ENCODE measurements around the gene ROR1. TPM values are rescaled to one million over a fixed set of nuclear protein-coding genes. Genes with fewer than 3 reads are reported as not detected.

Gene ROR1
- total RNA-seq, 2 experiments from 2014 or later: not detected

DNA sequence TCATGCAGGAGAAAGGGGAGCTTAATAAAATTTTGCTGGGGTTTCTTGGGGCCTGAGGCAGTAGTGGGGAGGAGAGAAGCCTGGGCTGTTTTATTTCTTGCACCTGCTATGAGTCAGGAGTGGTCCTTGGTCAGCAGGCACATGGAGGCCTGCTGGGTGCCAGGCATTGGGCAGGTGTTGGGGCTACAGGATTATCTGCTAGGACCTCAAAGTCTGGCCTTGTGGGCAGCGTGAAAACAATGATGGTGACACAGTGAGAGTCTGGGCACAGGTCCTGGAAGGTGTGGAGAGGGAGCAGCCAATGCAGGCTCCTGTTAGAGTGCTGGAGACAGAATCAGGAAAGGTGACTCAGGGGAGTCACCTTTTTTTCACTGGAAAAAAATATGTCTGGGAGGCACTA lies 17.2 kb downstream of the ROR1 start:
- no peak overlapping the region for H3K27ac Mint-ChIP-seq
- no peak overlapping the region for H3K4me3 Mint-ChIP-seq
- H3K36me3 Mint-ChIP-seq (ENCODE audit: low read depth): no peaks in the 10 kb centered on the region
- intact Hi-C loops (cut with micrococcal nuclease): no loop called here
- DNase-seq (no peak), ATAC-seq (no peak)
- H3K9me3 Mint-ChIP-seq: no peaks in the 10 kb centered on the region
- POLR2A ChIA-PET: no interaction called here
- H3K27me3 Mint-ChIP-seq: no peaks in the 10 kb centered on the region
- H3K4me1 Mint-ChIP-seq (ENCODE audit: low read depth): no peaks in the 10 kb centered on the region
- CTCF ChIA-PET: no interaction called here
- no peak for TF ChIP-seq CTCF (IDR thresholded peaks at IDR 0.05)

DNA sequence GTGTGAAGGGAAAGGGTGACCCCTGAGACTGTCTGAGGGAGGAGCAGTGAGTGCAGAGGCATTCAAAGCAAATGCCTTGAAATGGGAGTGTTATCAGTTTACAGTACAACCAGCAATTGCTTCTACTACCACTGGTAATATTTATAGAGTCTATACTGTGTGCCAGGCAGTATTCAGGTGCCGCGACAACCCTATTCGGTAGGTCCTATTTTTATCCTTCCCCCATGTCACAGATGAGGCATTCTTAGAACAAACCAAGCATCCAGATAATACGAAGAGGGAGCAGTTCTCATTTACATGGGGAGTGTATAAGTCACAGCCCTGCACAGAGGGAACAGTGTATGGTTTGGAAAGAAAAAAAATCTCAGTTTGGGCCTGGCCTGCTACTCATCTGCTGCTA lies 18.3 kb downstream of the ROR1 start:
- H3K4me3 Mint-ChIP-seq: no peak overlapping the region
- no peaks in the 10 kb centered on the region for H3K36me3 Mint-ChIP-seq (ENCODE audit: low read depth)
- TF ChIP-seq CTCF (IDR thresholded peaks at IDR 0.05): no peak
- DNase-seq (no peak), ATAC-seq (no peak)
- no peaks in the 10 kb centered on the region for H3K9me3 Mint-ChIP-seq
- no peaks in the 10 kb centered on the region for H3K4me1 Mint-ChIP-seq (ENCODE audit: low read depth)
- H3K27ac Mint-ChIP-seq: no peak overlapping the region
- CTCF ChIA-PET: no interaction called here
- intact Hi-C loops (cut with micrococcal nuclease): no loop called here
- no peaks in the 10 kb centered on the region for H3K27me3 Mint-ChIP-seq
- POLR2A ChIA-PET: no interaction called here

DNA sequence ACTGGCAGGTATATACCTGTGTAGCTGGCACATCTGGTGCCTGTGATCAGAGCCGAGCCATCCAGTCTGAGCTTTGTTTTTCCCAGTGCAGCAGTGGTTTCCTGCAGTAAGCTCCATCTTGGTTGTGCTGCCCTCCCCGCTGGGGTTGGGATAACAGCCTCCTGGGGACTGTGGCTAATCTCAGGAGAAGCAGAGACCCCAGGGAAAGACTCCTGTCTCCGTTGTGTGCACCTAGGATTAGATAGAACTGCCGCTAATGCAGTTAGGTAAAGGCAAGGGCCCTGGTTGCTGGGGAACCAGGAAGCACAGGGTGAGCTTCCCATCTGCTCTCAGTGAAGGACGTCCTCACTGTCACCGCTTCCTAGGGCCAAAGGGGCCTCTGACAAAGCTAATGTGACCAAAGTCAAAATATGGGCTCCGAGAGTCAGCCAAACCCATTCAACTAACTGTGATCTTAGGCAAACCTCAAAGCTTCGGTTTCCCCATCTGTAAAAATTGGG lies 20.0 kb downstream of the ROR1 start:
- intact Hi-C loops (cut with micrococcal nuclease): no loop called here
- Mint-ChIP-seq H3K36me3 (ENCODE audit: low read depth) (no peaks in the 10 kb centered on the region), H3K9me3 (no peaks in the 10 kb centered on the region), H3K27me3 (no peaks in the 10 kb centered on the region), H3K27ac (no peak overlapping the region), H3K4me3 (no peak overlapping the region), H3K4me1 (ENCODE audit: low read depth) (no peaks in the 10 kb centered on the region)
- ATAC-seq: no peak
- TF ChIP-seq CTCF (IDR thresholded peaks at IDR 0.05): no peak
- ChIA-PET POLR2A (no interaction called here), CTCF (no interaction called here)
- DNase-seq: no peak

- ChIA-PET POLR2A (no interaction called here), CTCF (interaction anchor here (0.6 kb wide), 1 partner anchor 1152 kb away, joined by 3 read pairs; no protein-coding TSS in a partner anchor)
- Mint-ChIP-seq H3K27ac (no peak overlapping the region), H3K4me3 (no peak overlapping the region), H3K27me3 (no peaks in the 10 kb centered on the region), H3K9me3 (no peaks in the 10 kb centered on the region), H3K4me1 (ENCODE audit: low read depth) (no peaks in the 10 kb centered on the region), H3K36me3 (ENCODE audit: low read depth) (no peaks in the 10 kb centered on the region)
- no peak for TF ChIP-seq CTCF (IDR thresholded peaks at IDR 0.05)
- intact Hi-C loops (cut with micrococcal nuclease): no loop called here
- DNase-seq (no peak), ATAC-seq (no peak)
Measured at GRCh38 chr1:63794354-63794753, 20.5 kb downstream of the ROR1 start.

GRCh38 chr1:63794939-63795378 lies 21.1 kb downstream of the ROR1 start:
- intact Hi-C loops (cut with micrococcal nuclease): no loop called here
- POLR2A ChIA-PET: no interaction called here
- H3K4me1 Mint-ChIP-seq (ENCODE audit: low read depth): no peaks in the 10 kb centered on the region

More at GRCh38 chr1:63794939-63795378, 21.1 kb downstream of the ROR1 start:
- no peak for DNase-seq
- Mint-ChIP-seq H3K27ac (no peak overlapping the region), H3K9me3 (no peaks in the 10 kb centered on the region), H3K36me3 (ENCODE audit: low read depth) (no peaks in the 10 kb centered on the region), H3K4me3 (no peak overlapping the region), H3K27me3 (peaks cover 2% of the 10 kb centered on the region)
- CTCF ChIA-PET: no interaction called here
- ATAC-seq: no peak
- no peak for TF ChIP-seq CTCF (IDR thresholded peaks at IDR 0.05)

Measured in activated CD8-positive, alpha-beta T cell treated with anti-CD3 and anti-CD28 coated beads for 36 hours (primary cell).